HEK293 (cell line): Measurements from ENCODE around the gene MEGF6.

Experiments
- CTCF ChIA-PET: fragments of 350-600 bp; formaldehyde crosslinking; extraction: SDS; loops from one replicate; lab custom pipeline; 2021; ENCODE audit warnings: antibody characterized with exemption; lab: Yijun Ruan, JAX
- POLR2A ChIA-PET: fragments of 300-600 bp; formaldehyde crosslinking; extraction: SDS; loops from one replicate; lab custom pipeline; 2020; ENCODE audit warnings: antibody characterized with exemption, inconsistent platforms; lab: Yijun Ruan, JAX
- H3K27ac ChIP-seq: fragments of 200-500 bp; sonication (Bioruptor generic); 2 replicates; pipeline ENCODE4 v1.5.1; 2014; ENCODE audit warnings: low read depth, low read length, control low read depth, inconsistent platforms; ENCODE audit errors: extremely low read depth
- H3K36me3 ChIP-seq, 2 experiments: fragments of 200-500 bp in 1 of 2; sonication (Bioruptor generic) in 1 of 2; 1 replicate in 1 of 2; 2 replicates in 1 of 2; pipeline ENCODE4 v1.5.1; 2014 to 2017; ENCODE audit warnings: inconsistent platforms in 2 of 2, low read length in 2 of 2; ENCODE audit not compliant: control insufficient read depth in 2 of 2, insufficient read depth in 1 of 2
- H3K4me1 ChIP-seq: fragments of 200-500 bp; sonication (Bioruptor generic); 2 replicates; pipeline ENCODE4 v1.5.1; 2014; ENCODE audit warnings: mild to moderate bottlenecking, low read length, inconsistent platforms; ENCODE audit not compliant: control insufficient read depth, insufficient read depth
- H3K4me3 ChIP-seq: 2 replicates; pipeline ENCODE4 v1.5.1; 2011; ENCODE audit warnings: low read depth, mild to moderate bottlenecking, control low read depth, low read length, moderate library complexity
- H3K9me3 ChIP-seq: fragments of 200-500 bp; sonication (Bioruptor generic); 2 replicates; pipeline ENCODE4 v1.5.1; 2014; ENCODE audit warnings: low read depth, low read length, inconsistent platforms; ENCODE audit not compliant: control insufficient read depth, insufficient read depth
- BCL11B ChIP-seq: fragments of 450-650 bp; formaldehyde crosslinking; IDR thresholded peaks from 2 replicates; pipeline ENCODE4 v1.5.1; 2016; ENCODE audit warnings: low read depth, missing biosample characterization, missing genetic modification characterization
- GLIS2 ChIP-seq: fragments of 450-650 bp; formaldehyde crosslinking; IDR thresholded peaks from 2 replicates; pipeline ENCODE4 v1.5.1; 2016; ENCODE audit warnings: missing biosample characterization, missing genetic modification characterization
- HOXD13 ChIP-seq: sonication (generic); formaldehyde crosslinking; IDR thresholded peaks from 2 replicates; pipeline ENCODE4 v1.8.0; 2022; ENCODE audit warnings: missing genetic modification reagents, borderline replicate concordance
- KLF16 ChIP-seq: fragments of 450-650 bp; formaldehyde crosslinking; IDR thresholded peaks from 2 replicates; pipeline ENCODE4 v1.5.1; 2017; ENCODE audit warnings: missing biosample characterization, missing genetic modification characterization
- OSR2 ChIP-seq: fragments of 450-650 bp; formaldehyde crosslinking; IDR thresholded peaks from 2 replicates; pipeline ENCODE4 v1.5.1; 2016; ENCODE audit warnings: missing biosample characterization, missing genetic modification characterization
- ZBTB10 ChIP-seq: fragments of 450-650 bp; formaldehyde crosslinking; IDR thresholded peaks from 2 replicates; pipeline ENCODE4 v1.5.1; 2016; ENCODE audit warnings: missing biosample characterization, missing genetic modification characterization
- ZEB2 ChIP-seq: fragments of 450-650 bp; formaldehyde crosslinking; IDR thresholded peaks from 2 replicates; pipeline ENCODE4 v1.5.1; 2016; ENCODE audit warnings: missing biosample characterization, missing genetic modification characterization
- ZIC2 ChIP-seq: fragments of 450-650 bp; formaldehyde crosslinking; IDR thresholded peaks from 2 replicates; pipeline ENCODE4 v1.5.1; 2016; ENCODE audit warnings: missing biosample characterization, missing genetic modification characterization
- ZNF184 ChIP-seq: fragments of 450-650 bp; IDR thresholded peaks from 2 replicates; pipeline ENCODE4 v1.5.1; 2018; ENCODE audit warnings: missing biosample characterization, mild to moderate bottlenecking, missing genetic modification characterization
- ZNF341 ChIP-seq: fragments of 450-650 bp; formaldehyde crosslinking; IDR thresholded peaks from 2 replicates; pipeline ENCODE4; 2016; ENCODE audit warnings: low read depth, missing biosample characterization, missing genetic modification characterization
- ZNF391 ChIP-seq: fragments of 450-650 bp; formaldehyde crosslinking; IDR thresholded peaks from 2 replicates; pipeline ENCODE4 v1.5.1; 2016; ENCODE audit warnings: low read depth, missing biosample characterization, missing genetic modification characterization, borderline replicate concordance
- ZNF426 ChIP-seq: fragments of 450-650 bp; formaldehyde crosslinking; IDR thresholded peaks from 2 replicates; pipeline ENCODE4 v1.5.1; 2017; ENCODE audit warnings: missing biosample characterization, missing genetic modification characterization, mild to moderate bottlenecking, inconsistent platforms, moderate library complexity
- ZNF600 ChIP-seq: fragments of 450-650 bp; formaldehyde crosslinking; IDR thresholded peaks from 2 replicates; pipeline ENCODE4 v1.5.1; 2016; ENCODE audit warnings: missing biosample characterization, missing genetic modification characterization
- ZNF610 ChIP-seq: fragments of 450-650 bp; formaldehyde crosslinking; IDR thresholded peaks from 2 replicates; pipeline ENCODE4 v1.5.1; 2016; ENCODE audit warnings: missing biosample characterization, missing genetic modification characterization, borderline replicate concordance
- ZNF623 ChIP-seq: fragments of 450-650 bp; formaldehyde crosslinking; IDR thresholded peaks from 2 replicates; pipeline ENCODE4 v1.5.1; 2016; ENCODE audit warnings: missing biosample characterization, missing genetic modification characterization
- ZNF654 ChIP-seq: fragments of 450-650 bp; formaldehyde crosslinking; IDR thresholded peaks from 2 replicates; pipeline ENCODE4 v1.5.1; 2016; ENCODE audit warnings: low read depth, missing biosample characterization, missing genetic modification characterization
- ZNF704 ChIP-seq: fragments of 450-650 bp; formaldehyde crosslinking; IDR thresholded peaks from 2 replicates; pipeline ENCODE4 v1.5.1; 2016; ENCODE audit warnings: missing biosample characterization, missing genetic modification characterization
- ZXDB ChIP-seq: fragments of 450-650 bp; formaldehyde crosslinking; IDR thresholded peaks from 2 replicates; pipeline ENCODE4 v1.5.1; 2016; ENCODE audit warnings: missing biosample characterization, missing genetic modification characterization

MEGF6 gene

GRCh38 chr1:3525551-3526482, 85.5 kb downstream of the MEGF6 start:
- no peaks in the 10 kb centered on the region for H3K4me1 ChIP-seq
- H3K27ac ChIP-seq, result no peak overlapping the region
- H3K36me3 ChIP-seq, result no peaks in the 10 kb centered on the region
- ChIA-PET CTCF (interaction anchor here (0.6 to 1.0 kb wide), 2 partner anchors 30 to 96 kb away, joined by 4 read pairs; no protein-coding TSS in a partner anchor), POLR2A (no interaction called here)
- 0 out of 2 replicates have a peak, but pooled peaks have one; percentile 35 for TF ChIP-seq ZIC2 (tag by site-specific recombination)
- TF ChIP-seq ZNF610 (tag by site-specific recombination), result no peak
- no peak for TF ChIP-seq ZNF341 (tag by site-specific recombination)
- no peak for TF ChIP-seq ZNF704 (tag by site-specific recombination)
- no peaks in the 10 kb centered on the region for H3K9me3 ChIP-seq
- H3K4me3 ChIP-seq, result no peak overlapping the region

GRCh38 chr1:3524556-3525203, 86.6 kb downstream of the MEGF6 start:
- Histone ChIP-seq H3K27ac (no peak overlapping the region), H3K36me3 (no peaks in the 10 kb centered on the region), H3K4me1 (no peaks in the 10 kb centered on the region), H3K4me3 (no peak overlapping the region), H3K9me3 (no peaks in the 10 kb centered on the region)
- no peak for TF ChIP-seq ZNF623 (tag by site-specific recombination)
- CTCF ChIA-PET, result interaction anchor here (0.7 to 1.0 kb wide), 2 partner anchors 30 to 97 kb away, joined by 3 to 4 read pairs; no protein-coding TSS in a partner anchor
- POLR2A ChIA-PET, result no interaction called here

- POLR2A ChIA-PET, result no interaction called here
- Histone ChIP-seq H3K36me3 (no peaks in the 10 kb centered on the region), H3K4me1 (no peaks in the 10 kb centered on the region)
Measured at GRCh38 chr1:3523980-3524379, 87.3 kb downstream of the MEGF6 start.

GRCh38 chr1:3522564-3523265, 88.6 kb downstream of the MEGF6 start:
- ChIA-PET CTCF (no interaction called here), POLR2A (no interaction called here)
- H3K4me1 ChIP-seq, result no peaks in the 10 kb centered on the region
- H3K27ac ChIP-seq, result no peak overlapping the region
- H3K9me3 ChIP-seq, result no peaks in the 10 kb centered on the region
- no peak overlapping the region for H3K4me3 ChIP-seq
- no peaks in the 10 kb centered on the region for H3K36me3 ChIP-seq
- TF ChIP-seq ZNF426 (tag by site-specific recombination) (no peak), ZNF600 (tag by site-specific recombination) (no peak), ZNF654 (tag by site-specific recombination) (no peak), ZNF391 (tag by site-specific recombination) (no peak), ZIC2 (tag by site-specific recombination) (peak; percentile 57), GLIS2 (tag by site-specific recombination) (0 out of 2 replicates have a peak, but pooled peaks have one; percentile 26), ZBTB10 (tag by site-specific recombination) (no peak), KLF16 (tag by site-specific recombination) (no peak)

More at GRCh38 chr1:3523980-3524379, 87.3 kb downstream of the MEGF6 start:
- TF ChIP-seq OSR2 (tag by site-specific recombination), result no peak
- TF ChIP-seq HOXD13, result no peak
- no peak for TF ChIP-seq ZNF184 (tag by site-specific recombination)
- no peak for TF ChIP-seq ZEB2 (tag by site-specific recombination)
- no peak for TF ChIP-seq ZXDB (tag by site-specific recombination)
- TF ChIP-seq BCL11B, result no peak
- Histone ChIP-seq H3K27ac (no peak overlapping the region), H3K9me3 (no peaks in the 10 kb centered on the region), H3K4me3 (no peak overlapping the region)
- CTCF ChIA-PET, result no interaction called here
